ENCODE data around the gene PLAA. TPM values are rescaled to one million over a fixed set of nuclear protein-coding genes. Genes with fewer than 3 reads are reported as not detected.

The PLAA gene
- total RNA-seq: 51.4 and 67.2 TPM in 2 replicates

DNA sequence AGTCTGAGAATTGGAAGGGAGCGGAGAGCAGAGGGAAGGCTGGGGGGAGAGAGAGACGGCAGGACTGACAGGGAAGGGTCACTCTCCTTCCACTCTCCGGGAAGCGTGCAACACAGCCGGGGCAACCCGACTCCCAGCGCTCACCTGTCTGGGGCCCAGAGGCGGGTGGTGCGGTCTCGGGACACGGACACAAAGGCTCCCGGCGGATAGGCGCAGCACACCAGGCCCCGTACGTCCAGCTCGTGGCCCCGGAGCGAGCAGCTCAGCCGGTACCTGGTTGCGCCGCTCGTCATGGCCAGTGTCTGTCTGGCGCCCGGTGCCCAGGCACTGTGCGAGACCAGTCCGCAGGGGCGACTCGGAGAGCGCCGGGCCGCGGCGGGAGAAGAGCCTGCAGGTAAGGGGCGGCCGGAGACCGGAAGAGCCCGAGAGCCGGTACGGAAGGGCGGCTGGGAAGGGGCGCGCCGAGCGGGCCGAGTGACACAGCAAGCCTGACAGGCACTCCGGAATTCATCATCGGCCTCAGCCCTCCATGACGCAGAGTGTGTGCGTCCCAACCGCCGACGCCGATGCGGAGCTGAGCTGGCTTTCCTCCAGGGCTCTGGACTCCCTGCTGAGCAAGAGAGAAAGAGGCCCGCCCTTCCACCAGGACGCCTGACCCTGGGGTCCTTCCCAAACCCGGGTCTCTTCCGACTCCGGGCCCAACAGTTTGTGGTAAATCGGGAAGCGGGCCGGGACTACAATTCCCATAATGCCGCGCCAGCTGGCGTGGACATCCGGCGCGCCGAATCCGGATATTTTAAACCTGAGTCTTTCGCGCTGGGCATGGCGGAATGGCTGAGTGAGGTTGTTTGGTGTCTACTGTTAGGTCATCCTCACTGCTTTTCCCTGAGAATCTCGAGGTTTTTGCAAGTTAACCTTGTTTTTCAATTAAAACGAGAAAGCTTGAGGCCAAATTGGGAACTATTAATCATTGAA, at the start of gene PLAA:
PLAA (minus strand) TSS at position 490 of the 975 bp plus-strand sequence; CDS start at position 293, 197 bp downstream.

GRCh38 chr9:26955921-26956859, 9.1 kb upstream of the PLAA start, which contains the start of gene IFT74:
IFT74 (plus strand) TSS chr9:26956412; CDS start chr9:26961968, 5,556 bp downstream.

DNA sequence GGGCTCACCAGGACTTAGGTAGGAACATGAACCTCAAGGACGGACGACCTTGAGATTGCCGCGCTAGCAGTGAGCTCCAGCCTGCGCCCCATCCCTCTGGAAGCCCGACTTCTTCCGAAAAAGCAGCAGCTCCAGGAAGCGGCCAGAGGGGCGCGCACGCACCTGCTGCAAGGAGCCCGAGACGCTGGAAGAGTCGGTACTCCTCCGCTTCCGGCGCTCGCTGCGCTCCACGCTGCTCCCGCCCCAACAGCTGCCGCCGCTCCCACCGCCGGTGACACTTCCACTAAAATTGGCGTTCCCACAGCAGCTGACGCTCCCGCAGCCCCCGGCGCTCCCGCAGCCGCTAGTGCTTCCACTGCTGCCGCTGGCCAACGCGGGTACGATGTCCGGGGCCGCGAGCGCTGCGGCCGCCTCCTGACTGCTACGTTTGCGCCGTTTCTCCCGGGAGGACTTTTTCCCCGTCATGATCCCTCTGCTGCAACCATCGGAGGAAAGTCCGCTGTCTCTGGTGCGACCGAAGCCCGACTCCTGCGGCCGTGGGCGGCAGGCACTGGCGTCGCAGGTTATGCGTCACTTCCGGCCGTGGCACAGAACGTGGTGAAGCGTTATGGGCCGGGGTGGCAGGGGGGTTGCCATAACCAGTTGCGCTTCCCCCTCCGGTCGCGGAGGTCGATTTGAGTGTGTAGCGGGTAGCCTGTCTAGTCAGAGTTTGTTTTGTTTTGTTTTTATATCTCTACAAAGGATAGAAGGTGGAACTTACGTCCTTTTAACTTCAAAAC, 54.6 kb downstream of the PLAA start, which contains the start of gene CAAP1:
CAAP1 (minus strand) TSS at position 552 of the 779 bp plus-strand sequence; CDS start at position 465, 87 bp downstream.

Other genes starting within 250 kb of the PLAA start
- 20.8 and 24.7 TPM in 2 replicates for gene CAAP1, start 54.4 kb downstream of the PLAA start, total RNA-seq
- 16.9 and 76.9 TPM in 2 replicates for gene IFT74, start 9.2 kb upstream of the PLAA start, total RNA-seq
- not detected in 2 replicates for gene LRRC19, start 58.4 kb upstream of the PLAA start, total RNA-seq
- gene TEK, start 162.0 kb upstream of the PLAA start, total RNA-seq: 15.7 and 89.3 TPM in 2 replicates